ENCODE results near the gene SYTL3. TPM values are rescaled to one million over a fixed set of nuclear protein-coding genes. Genes with fewer than 3 reads are reported as not detected.
"Not testable (repeated sequence)": the region's sequence is repeated elsewhere in the genome, so short reads cannot be mapped to it uniquely, and the experiment has no call there.

The SYTL3 gene
- total and polyA plus RNA-seq, 4 donors = 2.0 to 4.6 (median 3.2) TPM

DNA sequence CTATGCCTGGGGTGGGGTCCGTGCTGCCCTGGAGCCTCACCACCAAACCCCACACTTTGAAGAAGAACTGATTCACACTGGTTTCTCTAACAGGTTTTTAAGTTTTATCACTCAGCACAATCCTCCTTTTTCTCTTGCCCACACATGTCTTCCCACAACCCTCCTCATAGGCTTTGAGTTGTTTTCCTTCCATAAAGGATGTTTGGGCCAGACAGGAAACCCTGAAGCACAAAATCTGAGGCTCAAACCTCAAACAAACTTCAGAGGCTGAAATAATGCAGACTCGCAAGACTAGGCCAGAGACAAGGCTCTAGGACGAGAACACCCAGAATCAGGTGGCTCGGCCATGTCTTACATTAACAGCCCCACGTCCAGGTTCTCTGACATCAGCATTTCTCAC is 134.0 kb downstream of the SYTL3 start:
- H3K4me1 ChIP-seq (ENCODE audit: control insufficient read depth, insufficient read depth, low read length) = peaks cover 5% of the 10 kb centered on the region
- no peak overlapping the region for H3K4me3 ChIP-seq (ENCODE audit: low read depth, low read length)
- WGBS (ENCODE audit: insufficient coverage) = 96% methylated on average over 4 of the region's 5 CpGs
- no peaks in the 10 kb centered on the region for H3K27me3 ChIP-seq (ENCODE audit: control insufficient read depth, insufficient read depth, low read length)
- DNase-seq (ENCODE audit: low read depth in 4 of 6, low spot score in 6 of 6) = no peak
- peaks cover 51% of the 10 kb centered on the region for H3K36me3 ChIP-seq (ENCODE audit: control insufficient read depth, insufficient read depth, low read length)
- no peaks in the 10 kb centered on the region for H3K9me3 ChIP-seq (ENCODE audit: control insufficient read depth, insufficient read depth, low read length)
- H3K27ac ChIP-seq (ENCODE audit: low read depth, low read length) = no peak overlapping the region

- Histone ChIP-seq H3K9me3 (ENCODE audit: control insufficient read depth, insufficient read depth, low read length) (no peaks in the 10 kb centered on the region), H3K4me3 (ENCODE audit: low read depth, low read length) (no peak overlapping the region), H3K27me3 (ENCODE audit: control insufficient read depth, insufficient read depth, low read length) (no peaks in the 10 kb centered on the region), H3K4me1 (ENCODE audit: control insufficient read depth, insufficient read depth, low read length) (peaks cover 8% of the 10 kb centered on the region), H3K27ac (ENCODE audit: low read depth, low read length) (no peak overlapping the region), H3K36me3 (ENCODE audit: control insufficient read depth, insufficient read depth, low read length) (peaks cover 51% of the 10 kb centered on the region)
- 87% methylated on average over 6 of the region's 6 CpGs for WGBS (ENCODE audit: insufficient coverage)
- DNase-seq (ENCODE audit: low read depth in 4 of 6, low spot score in 6 of 6) = no peak
These were observed 134.7 kb downstream of the SYTL3 start for GRCh38 chr6:158784505-158784904.

GRCh38 chr6:158785036-158785435 is 135.2 kb downstream of the SYTL3 start:
- Histone ChIP-seq H3K9me3 (ENCODE audit: control insufficient read depth, insufficient read depth, low read length) (no peaks in the 10 kb centered on the region), H3K27ac (ENCODE audit: low read depth, low read length) (no peak overlapping the region), H3K27me3 (ENCODE audit: control insufficient read depth, insufficient read depth, low read length) (no peaks in the 10 kb centered on the region), H3K36me3 (ENCODE audit: control insufficient read depth, insufficient read depth, low read length) (peaks cover 51% of the 10 kb centered on the region), H3K4me3 (ENCODE audit: low read depth, low read length) (no peak overlapping the region), H3K4me1 (ENCODE audit: control insufficient read depth, insufficient read depth, low read length) (peaks cover 12% of the 10 kb centered on the region)
- WGBS (ENCODE audit: insufficient coverage) = 93% methylated on average over 12 of the region's 12 CpGs
- DNase-seq (ENCODE audit: low read depth in 4 of 6, low spot score in 6 of 6) = no peak

DNA sequence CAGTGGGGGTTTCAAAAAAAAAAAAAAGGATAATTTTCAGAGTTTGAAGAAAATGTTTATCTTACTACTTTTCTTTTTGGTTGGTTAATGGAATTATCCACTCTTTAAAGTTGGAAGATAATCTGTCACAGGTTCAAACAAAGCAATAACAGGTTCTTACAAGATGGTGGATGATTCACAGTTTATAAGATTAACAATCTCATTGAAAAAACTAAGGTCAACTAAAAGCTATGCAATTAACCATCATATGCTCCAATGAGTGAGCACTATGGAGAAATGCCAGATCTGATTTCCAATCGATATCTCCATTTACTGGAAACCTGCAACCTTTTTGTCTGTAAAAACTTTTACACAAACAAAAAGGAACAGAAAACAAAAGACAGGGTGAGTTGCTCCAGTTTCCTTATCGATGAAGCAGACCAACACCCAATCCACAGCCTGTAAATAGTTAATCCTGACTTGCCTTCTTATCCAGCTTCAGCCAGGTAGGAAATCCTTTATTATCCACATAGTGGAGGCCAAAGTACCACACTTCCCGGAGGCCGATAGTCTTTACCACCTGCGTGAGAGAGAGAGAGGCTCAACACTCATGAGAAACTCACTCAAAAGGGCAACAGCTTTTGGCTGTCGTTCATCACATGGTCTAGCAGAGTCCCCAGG is 136.9 kb downstream of the SYTL3 start:
- no peak overlapping the region for H3K4me3 ChIP-seq (ENCODE audit: low read depth, low read length)
- H3K36me3 ChIP-seq (ENCODE audit: control insufficient read depth, insufficient read depth, low read length) = peaks cover 44% of the 10 kb centered on the region
- DNase-seq (ENCODE audit: low read depth in 4 of 6, low spot score in 6 of 6) = no peak
- peaks cover 13% of the 10 kb centered on the region for H3K4me1 ChIP-seq (ENCODE audit: control insufficient read depth, insufficient read depth, low read length)
- H3K27ac ChIP-seq (ENCODE audit: low read depth, low read length) = no peak overlapping the region
- no peaks in the 10 kb centered on the region for H3K27me3 ChIP-seq (ENCODE audit: control insufficient read depth, insufficient read depth, low read length)
- 84% methylated on average over 6 of the region's 6 CpGs for WGBS (ENCODE audit: insufficient coverage)
- no peaks in the 10 kb centered on the region for H3K9me3 ChIP-seq (ENCODE audit: control insufficient read depth, insufficient read depth, low read length)

DNA sequence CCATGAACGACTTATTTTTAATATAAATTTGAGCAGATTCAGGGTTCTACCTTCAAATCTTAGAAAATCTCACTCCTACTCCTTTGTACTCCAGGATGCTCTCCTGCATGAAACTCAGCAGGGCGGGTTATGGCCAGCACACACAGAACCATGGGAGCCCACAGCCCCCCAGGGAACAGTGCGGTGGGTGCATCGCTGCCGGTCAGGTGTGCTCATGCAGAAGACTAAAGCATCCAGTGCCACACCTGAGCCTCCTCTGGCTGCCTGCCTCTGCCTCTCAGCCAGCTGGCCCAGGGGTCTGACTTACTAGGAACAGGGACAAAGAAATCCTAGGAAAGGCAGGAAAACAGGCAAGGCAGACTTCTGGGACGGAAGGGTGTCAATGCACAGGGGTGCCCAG is 137.5 kb downstream of the SYTL3 start:
- WGBS (ENCODE audit: insufficient coverage) = 91% methylated on average over 6 of the region's 6 CpGs
- Histone ChIP-seq H3K27ac (ENCODE audit: low read depth, low read length) (no peak overlapping the region), H3K27me3 (ENCODE audit: control insufficient read depth, insufficient read depth, low read length) (no peaks in the 10 kb centered on the region), H3K4me1 (ENCODE audit: control insufficient read depth, insufficient read depth, low read length) (peaks cover 14% of the 10 kb centered on the region), H3K9me3 (ENCODE audit: control insufficient read depth, insufficient read depth, low read length) (no peaks in the 10 kb centered on the region), H3K36me3 (ENCODE audit: control insufficient read depth, insufficient read depth, low read length) (peaks cover 37% of the 10 kb centered on the region), H3K4me3 (ENCODE audit: low read depth, low read length) (no peak overlapping the region)
- DNase-seq (ENCODE audit: low read depth in 4 of 6, low spot score in 6 of 6) = no peak

- 55% methylated on average over 10 of the region's 11 CpGs for WGBS (ENCODE audit: insufficient coverage)
- Histone ChIP-seq H3K27me3 (ENCODE audit: control insufficient read depth, insufficient read depth, low read length) (no peaks in the 10 kb centered on the region), H3K4me1 (ENCODE audit: control insufficient read depth, insufficient read depth, low read length) (peaks cover 14% of the 10 kb centered on the region), H3K9me3 (ENCODE audit: control insufficient read depth, insufficient read depth, low read length) (no peaks in the 10 kb centered on the region), H3K36me3 (ENCODE audit: control insufficient read depth, insufficient read depth, low read length) (peaks cover 23% of the 10 kb centered on the region), H3K4me3 (ENCODE audit: low read depth, low read length) (no peak overlapping the region), H3K27ac (ENCODE audit: low read depth, low read length) (no peak overlapping the region)
- peak in 1 of 6 donors; percentile 73 for DNase-seq (ENCODE audit: low read depth in 4 of 6, low spot score in 6 of 6)
These were observed 139.5 kb downstream of the SYTL3 start for GRCh38 chr6:158789115-158789917.

DNA sequence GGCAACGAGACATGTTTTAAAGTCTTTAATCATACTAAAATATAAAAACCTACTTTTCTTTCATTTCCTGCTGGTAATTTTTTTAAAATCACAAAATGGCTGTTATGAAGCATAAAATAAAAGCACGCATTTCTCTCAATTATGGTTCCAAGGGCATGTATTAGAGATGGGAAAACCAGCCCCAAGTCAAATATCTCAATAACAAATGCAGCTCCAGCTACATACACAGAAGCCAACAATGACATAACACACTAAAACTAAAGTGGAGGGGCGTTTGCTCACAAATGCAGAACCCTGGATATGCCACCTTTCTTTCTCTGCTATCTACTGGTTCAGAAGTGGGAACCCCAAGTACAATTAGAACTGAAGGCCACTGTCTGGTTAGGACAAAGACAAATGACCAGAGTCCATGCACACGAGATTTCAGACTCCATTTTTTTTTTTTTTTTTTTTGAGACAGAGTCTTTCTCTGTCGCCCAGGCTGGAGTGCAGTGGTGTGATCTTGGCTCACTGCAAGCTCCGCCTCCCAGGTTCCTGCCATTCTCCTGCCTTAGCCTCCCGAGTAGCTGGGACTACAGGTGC is 141.5 kb downstream of the SYTL3 start:
- no peak overlapping the region for H3K27ac ChIP-seq (ENCODE audit: low read depth, low read length)
- H3K27me3 ChIP-seq (ENCODE audit: control insufficient read depth, insufficient read depth, low read length) = no peaks in the 10 kb centered on the region
- H3K4me3 ChIP-seq (ENCODE audit: low read depth, low read length) = no peak overlapping the region
- H3K36me3 ChIP-seq (ENCODE audit: control insufficient read depth, insufficient read depth, low read length) = peaks cover 7% of the 10 kb centered on the region
- no peaks in the 10 kb centered on the region for H3K9me3 ChIP-seq (ENCODE audit: control insufficient read depth, insufficient read depth, low read length)
- WGBS (ENCODE audit: insufficient coverage) = no CpG with 5 or more reads among the region's 7 CpGs
- no peak for DNase-seq (ENCODE audit: low read depth in 4 of 6, low spot score in 6 of 6)
- peaks cover 18% of the 10 kb centered on the region for H3K4me1 ChIP-seq (ENCODE audit: control insufficient read depth, insufficient read depth, low read length)

GRCh38 chr6:158792505-158792904 is 142.7 kb downstream of the SYTL3 start:
- peaks cover 16% of the 10 kb centered on the region for H3K4me1 ChIP-seq (ENCODE audit: control insufficient read depth, insufficient read depth, low read length)
- not testable (repeated sequence) for H3K27ac ChIP-seq (ENCODE audit: low read depth, low read length); H3K36me3 ChIP-seq (ENCODE audit: control insufficient read depth, insufficient read depth, low read length); DNase-seq (ENCODE audit: low read depth in 4 of 6, low spot score in 6 of 6); H3K4me3 ChIP-seq (ENCODE audit: low read depth, low read length); H3K27me3 ChIP-seq (ENCODE audit: control insufficient read depth, insufficient read depth, low read length); H3K9me3 ChIP-seq (ENCODE audit: control insufficient read depth, insufficient read depth, low read length)
- 89% methylated on average over 6 of the region's 10 CpGs for WGBS (ENCODE audit: insufficient coverage)

DNA sequence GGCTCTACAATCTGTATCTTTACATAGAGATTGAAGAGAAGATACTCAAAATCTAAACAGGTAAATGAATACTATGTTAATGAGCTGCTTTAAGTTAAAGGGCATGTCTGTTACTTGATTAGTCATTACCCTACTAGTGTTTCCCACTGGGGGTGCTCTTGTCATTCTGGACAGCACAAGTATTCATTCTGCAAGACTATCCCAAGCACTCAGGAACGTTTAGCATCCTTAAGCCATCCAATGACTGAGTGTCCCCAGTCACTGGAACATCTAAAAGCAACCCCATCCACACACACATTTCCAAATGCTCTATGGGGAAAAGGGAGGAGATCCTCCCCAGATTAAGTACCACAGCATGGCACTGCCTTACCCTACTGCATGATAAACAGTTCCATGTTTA is 143.6 kb downstream of the SYTL3 start:
- Histone ChIP-seq H3K36me3 (ENCODE audit: control insufficient read depth, insufficient read depth, low read length) (peaks cover under 1% of the 10 kb centered on the region), H3K4me1 (ENCODE audit: control insufficient read depth, insufficient read depth, low read length) (peaks cover 18% of the 10 kb centered on the region), H3K4me3 (ENCODE audit: low read depth, low read length) (no peak overlapping the region), H3K27ac (ENCODE audit: low read depth, low read length) (no peak overlapping the region), H3K27me3 (ENCODE audit: control insufficient read depth, insufficient read depth, low read length) (no peaks in the 10 kb centered on the region), H3K9me3 (ENCODE audit: control insufficient read depth, insufficient read depth, low read length) (no peaks in the 10 kb centered on the region)
- no CpG with 5 or more reads among the region's 1 CpG for WGBS (ENCODE audit: insufficient coverage)
- DNase-seq (ENCODE audit: low read depth in 4 of 6, low spot score in 6 of 6) = no peak

All from spinal cord (tissue), 10 donors.